ENCODE results near the gene STK32B. TPM values are rescaled to one million over a fixed set of nuclear protein-coding genes. Genes with fewer than 3 reads are reported as not detected.

The STK32B gene
- total and polyA plus RNA-seq, 2 of the 4 experiments (the other 2 are of a cell fraction), result 5.5 to 6.3 TPM

GRCh38 chr4:5114950-5115349, 63.7 kb downstream of the STK32B start:
- DNase-seq (peak; percentile 58), ATAC-seq (ENCODE audit: low read depth) (peak; percentile 74)
- Histone ChIP-seq H3K4ac (ENCODE audit: low read depth, low read length) (peak overlapping the region; percentile 31; the same call in 1 of the 2 replicates), H4K8ac (ENCODE audit: low read depth in 2 of 2, low read length in 2 of 2) (peak overlapping the region; percentile 19 to 34; a peak in 1 of 4 replicates), H3K4me3 (ENCODE audit: insufficient read depth, low read depth, low read length) (no peak overlapping the region), H2AFZ (replicated peaks; ENCODE audit: low read length, poor library complexity) (no peak overlapping the region), H2BK20ac (ENCODE audit: low read depth, low read length) (peak overlapping the region; percentile 39), H2AK9ac (replicated peaks; ENCODE audit: low read depth, low read length, poor library complexity) (no peak overlapping the region), H3K9me3 (ENCODE audit: control insufficient read depth, insufficient read depth, low read length) (no peaks in the 10 kb centered on the region), H4K5ac (ENCODE audit: low read depth, low read length) (no peak overlapping the region), H4K20me1 (ENCODE audit: insufficient read depth, low read length) (no peaks in the 10 kb centered on the region), H2BK120ac (ENCODE audit: low read depth, low read length) (peak overlapping the region; percentile 70), H3K23ac (ENCODE audit: low read depth, low read length) (peak overlapping the region; percentile 40; the same call in 1 of the 2 replicates), H3K56ac (ENCODE audit: extremely low read depth, insufficient read depth, low read length) (peak overlapping the region; percentile 34; the same call in 1 of the 2 replicates), H2AK5ac (ENCODE audit: low read depth, low read length) (no peak overlapping the region), H3K9ac (ENCODE audit: low read depth, low read length) (no peak overlapping the region), H3K9me1 (ENCODE audit: insufficient read depth, low read length) (peaks cover 9% of the 10 kb centered on the region), H3K18ac (ENCODE audit: low read depth, low read length) (peak overlapping the region; percentile 22; the same call in 1 of the 2 replicates), H4K91ac (ENCODE audit: insufficient read depth, low read depth, low read length) (peak overlapping the region; percentile 38; the same call in 1 of the 2 replicates), H3K27ac (ENCODE audit: insufficient read depth, low read length) (no peak overlapping the region), H3K14ac (replicated peaks; ENCODE audit: low read depth, low read length) (peak overlapping the region; percentile 17; the same call in 1 of the 2 replicates), H3K36me3 (ENCODE audit: control insufficient read depth, insufficient read depth, low read length) (no peaks in the 10 kb centered on the region), H3K79me1 (ENCODE audit: low read depth in 1 of 2, low read length in 2 of 2) (peaks cover 0 to 20% of the 10 kb centered on the region in 2 experiments; a peak in 2 of 4 replicates), H2BK5ac (ENCODE audit: low read depth, low read length, poor library complexity, severe bottlenecking) (no peak overlapping the region), H2BK15ac (ENCODE audit: low read depth, low read length) (peak overlapping the region; percentile 26; the same call in 1 of the 3 replicates), H3K4me1 (ENCODE audit: control insufficient read depth, insufficient read depth, low read length) (peaks cover 12% of the 10 kb centered on the region), H3K4me2 (ENCODE audit: low read depth, low read length) (no peak overlapping the region), H3K27me3 (ENCODE audit: control insufficient read depth, insufficient read depth, low read length) (no peaks in the 10 kb centered on the region)
- no peak for TF ChIP-seq USF2 (IDR thresholded peaks at IDR 0.05; ENCODE audit: low read depth, low read length)
- TF ChIP-seq MAFK (IDR thresholded peaks at IDR 0.05; ENCODE audit: low read depth, low read length), result no peak
- TF ChIP-seq MAZ (IDR thresholded peaks at IDR 0.05; ENCODE audit: borderline replicate concordance, low read depth, low read length), result no peak
- TF ChIP-seq CTCF (conservative IDR thresholded peaks at IDR 0.05; ENCODE audit: low read depth, low read length), result no peak
- TF ChIP-seq FOS (IDR thresholded peaks at IDR 0.05; ENCODE audit: low read depth, low read length), result no peak
- TF ChIP-seq SMC3 (IDR thresholded peaks at IDR 0.05; ENCODE audit: low read depth, low read length), result no peak
- TF ChIP-seq NFE2L2 (IDR thresholded peaks at IDR 0.05; ENCODE audit: low read depth, low read length), result no peak
- TF ChIP-seq MXI1 (IDR thresholded peaks at IDR 0.05; ENCODE audit: borderline replicate concordance, low read depth, low read length), result no peak
- no peak for TF ChIP-seq RCOR1 (IDR thresholded peaks at IDR 0.05; ENCODE audit: insufficient replicate concordance, low read length)
- TF ChIP-seq POLR2A (IDR thresholded peaks at IDR 0.05; ENCODE audit: low read depth, low read length), result no peak
- no peak for TF ChIP-seq CEBPB (IDR thresholded peaks at IDR 0.05; ENCODE audit: low read depth, low read length)
- TF ChIP-seq BHLHE40 (IDR thresholded peaks at IDR 0.05; ENCODE audit: low read depth, low read length), result no peak
- BruUV-seq (replicated peaks), result no TSS peak
- intact Hi-C loops (cut with micrococcal nuclease) (no loop called here), dilution Hi-C loops (cut with HindIII; ENCODE audit: low sequenced_read_pairs, unreplicated experiment) (no loop called here), in situ Hi-C loops (cut with MboI; ENCODE audit: low sequenced_read_pairs) (no loop called here)
- ChIA-PET POLR2A (ENCODE audit: unreplicated experiment) (no interaction called here), CTCF (no interaction called here)
- no CpG with 5 or more reads among the region's 1 CpG for WGBS, 2 experiments (ENCODE audit: extremely low coverage in 2 of 2, insufficient read length in 1 of 2)
